ENCODE data around the gene HOXA3.

The HOXA3 gene

GRCh38 chr7:27111751-27112277, 40.6 kb downstream of the HOXA3 start:
- Histone ChIP-seq H3K4me3 (replicated peaks; ENCODE audit: insufficient read depth, low read length) (no peak overlapping the region), H3K27ac (replicated peaks) (no peak overlapping the region), H3K27me3 (ENCODE audit: insufficient read depth, poor library complexity, severe bottlenecking) (no peaks in the 10 kb centered on the region)
- DNase-seq (ENCODE audit: low read depth in 1 of 2, low spot score in 1 of 2): no peak
- TF ChIP-seq REST (IDR thresholded peaks at IDR 0.05; ENCODE audit: insufficient replicate concordance, low read depth): no peak
- TF ChIP-seq SPI1 (IDR thresholded peaks at IDR 0.05; ENCODE audit: borderline replicate concordance, low read depth): no peak
- no peak for TF ChIP-seq CTCF (IDR thresholded peaks at IDR 0.05; ENCODE audit: insufficient read depth, low read length)
- no peak for TF ChIP-seq POLR2AphosphoS5 (IDR thresholded peaks at IDR 0.05; ENCODE audit: low read depth)
- TF ChIP-seq GABPA (IDR thresholded peaks at IDR 0.05; ENCODE audit: low read depth): no peak

GRCh38 chr7:27111042-27111750, 41.2 kb downstream of the HOXA3 start:
- TF ChIP-seq REST (IDR thresholded peaks at IDR 0.05; ENCODE audit: insufficient replicate concordance, low read depth) (no peak), SPI1 (IDR thresholded peaks at IDR 0.05; ENCODE audit: borderline replicate concordance, low read depth) (no peak), POLR2AphosphoS5 (IDR thresholded peaks at IDR 0.05; ENCODE audit: low read depth) (no peak), GABPA (IDR thresholded peaks at IDR 0.05; ENCODE audit: low read depth) (no peak), CTCF (IDR thresholded peaks at IDR 0.05; ENCODE audit: insufficient read depth, low read length) (no peak)
- Histone ChIP-seq H3K27ac (replicated peaks) (no peak overlapping the region), H3K4me3 (replicated peaks; ENCODE audit: insufficient read depth, low read length) (no peak overlapping the region), H3K27me3 (ENCODE audit: insufficient read depth, poor library complexity, severe bottlenecking) (no peaks in the 10 kb centered on the region)
- no peak for DNase-seq (ENCODE audit: low read depth in 1 of 2, low spot score in 1 of 2)

- no peak overlapping the region for H3K4me3 ChIP-seq (replicated peaks; ENCODE audit: insufficient read depth, low read length)
- TF ChIP-seq POLR2AphosphoS5 (IDR thresholded peaks at IDR 0.05; ENCODE audit: low read depth): no peak
- DNase-seq (ENCODE audit: low read depth in 1 of 2, low spot score in 1 of 2): no peak
- peaks cover 4% of the 10 kb centered on the region for H3K27me3 ChIP-seq (ENCODE audit: insufficient read depth, poor library complexity, severe bottlenecking)
- H3K27ac ChIP-seq (replicated peaks): no peak overlapping the region
These were observed 42.0 kb downstream of the HOXA3 start for GRCh38 chr7:27110186-27111031.

GRCh38 chr7:27109466-27110185, 42.8 kb downstream of the HOXA3 start:
- Histone ChIP-seq H3K27me3 (ENCODE audit: insufficient read depth, poor library complexity, severe bottlenecking) (peaks cover 9% of the 10 kb centered on the region), H3K27ac (replicated peaks) (no peak overlapping the region), H3K4me3 (replicated peaks; ENCODE audit: insufficient read depth, low read length) (no peak overlapping the region)
- DNase-seq (ENCODE audit: low read depth in 1 of 2, low spot score in 1 of 2): no peak
- no peak for TF ChIP-seq CTCF (IDR thresholded peaks at IDR 0.05; ENCODE audit: insufficient read depth, low read length)
- no peak for TF ChIP-seq POLR2AphosphoS5 (IDR thresholded peaks at IDR 0.05; ENCODE audit: low read depth)
- TF ChIP-seq GABPA (IDR thresholded peaks at IDR 0.05; ENCODE audit: low read depth): no peak
- TF ChIP-seq SPI1 (IDR thresholded peaks at IDR 0.05; ENCODE audit: borderline replicate concordance, low read depth): no peak
- no peak for TF ChIP-seq REST (IDR thresholded peaks at IDR 0.05; ENCODE audit: insufficient replicate concordance, low read depth)

Data from HL-60 (cell line).